Stimulated activated CD8-positive, alpha-beta memory T cell treated with anti-CD3 and anti-CD28 coated beads, Interleukin-2, amount 100 ng/mL, for 1 hour (primary cell): ENCODE data around the gene KCNH5.

Source experiments
- DNase-seq, 2 donors: peaks; one replicate each; pipeline ENCODE4 v3.0.0-alpha.2; 2020; ENCODE audit warnings: low read depth in 2 of 2

Gene KCNH5

GRCh38 chr14:63045234-63045611 is at the start of gene KCNH5:
KCNH5 (minus strand) TSS chr14:63045458; CDS start chr14:63045186, 272 bp downstream.
- no peak for DNase-seq

- DNase-seq: no peak
Measured at GRCh38 chr14:63091394-63091996, 46.2 kb upstream of the KCNH5 start.

- DNase-seq: no peak
Measured at GRCh38 chr14:63088865-63089264, 43.6 kb upstream of the KCNH5 start.

- no peak for DNase-seq
Measured at GRCh38 chr14:63078569-63078968, 33.3 kb upstream of the KCNH5 start.

GRCh38 chr14:63076488-63076887 is 31.2 kb upstream of the KCNH5 start:
- no peak for DNase-seq

GRCh38 chr14:63055631-63056030 is 10.4 kb upstream of the KCNH5 start:
- no peak for DNase-seq

- no peak for DNase-seq
Measured at GRCh38 chr14:63051992-63052391, 6.7 kb upstream of the KCNH5 start.

GRCh38 chr14:63051301-63051700 is 6.0 kb upstream of the KCNH5 start:
- DNase-seq: no peak

- DNase-seq: no peak
Measured at GRCh38 chr14:63050694-63051093, 5.4 kb upstream of the KCNH5 start.

GRCh38 chr14:63046339-63047268 is 1.3 kb upstream of the KCNH5 start:
- DNase-seq: no peak

GRCh38 chr14:63045612-63046320 is 508 bp upstream of the KCNH5 start:
- no peak for DNase-seq

- no peak for DNase-seq
Measured at GRCh38 chr14:63039866-63040265, 5.4 kb downstream of the KCNH5 start.

GRCh38 chr14:63032641-63033040 is 12.6 kb downstream of the KCNH5 start:
- no peak for DNase-seq

- DNase-seq: no peak
Measured at GRCh38 chr14:63032076-63032475, 13.2 kb downstream of the KCNH5 start.

GRCh38 chr14:63030113-63030512 is 15.1 kb downstream of the KCNH5 start:
- DNase-seq: no peak

- DNase-seq: no peak
Measured at GRCh38 chr14:63027719-63028118, 17.5 kb downstream of the KCNH5 start.

GRCh38 chr14:63026491-63026890 is 18.8 kb downstream of the KCNH5 start:
- no peak for DNase-seq

GRCh38 chr14:63014621-63015020 is 30.6 kb downstream of the KCNH5 start:
- no peak for DNase-seq

- no peak for DNase-seq
Measured at GRCh38 chr14:63012171-63012570, 33.1 kb downstream of the KCNH5 start.

- DNase-seq: no peak
Measured at GRCh38 chr14:63011623-63012022, 33.6 kb downstream of the KCNH5 start.

GRCh38 chr14:63009495-63009894 is 35.8 kb downstream of the KCNH5 start:
- no peak for DNase-seq

GRCh38 chr14:63006531-63006930 is 38.7 kb downstream of the KCNH5 start:
- DNase-seq: no peak

GRCh38 chr14:62994096-62994495 is 51.2 kb downstream of the KCNH5 start:
- no peak for DNase-seq
